HG03439 (cell line): Measurements from ENCODE around the gene MREG.

ENCODE experiments used
- ATAC-seq: cut with Tn5 transposase; IDR thresholded peaks from one replicate; pipeline ENCODE4 v1.9.1; 2021; ENCODE audit warnings: mild to moderate bottlenecking, moderate library complexity; ENCODE audit not compliant: unreplicated experiment

Gene MREG

DNA sequence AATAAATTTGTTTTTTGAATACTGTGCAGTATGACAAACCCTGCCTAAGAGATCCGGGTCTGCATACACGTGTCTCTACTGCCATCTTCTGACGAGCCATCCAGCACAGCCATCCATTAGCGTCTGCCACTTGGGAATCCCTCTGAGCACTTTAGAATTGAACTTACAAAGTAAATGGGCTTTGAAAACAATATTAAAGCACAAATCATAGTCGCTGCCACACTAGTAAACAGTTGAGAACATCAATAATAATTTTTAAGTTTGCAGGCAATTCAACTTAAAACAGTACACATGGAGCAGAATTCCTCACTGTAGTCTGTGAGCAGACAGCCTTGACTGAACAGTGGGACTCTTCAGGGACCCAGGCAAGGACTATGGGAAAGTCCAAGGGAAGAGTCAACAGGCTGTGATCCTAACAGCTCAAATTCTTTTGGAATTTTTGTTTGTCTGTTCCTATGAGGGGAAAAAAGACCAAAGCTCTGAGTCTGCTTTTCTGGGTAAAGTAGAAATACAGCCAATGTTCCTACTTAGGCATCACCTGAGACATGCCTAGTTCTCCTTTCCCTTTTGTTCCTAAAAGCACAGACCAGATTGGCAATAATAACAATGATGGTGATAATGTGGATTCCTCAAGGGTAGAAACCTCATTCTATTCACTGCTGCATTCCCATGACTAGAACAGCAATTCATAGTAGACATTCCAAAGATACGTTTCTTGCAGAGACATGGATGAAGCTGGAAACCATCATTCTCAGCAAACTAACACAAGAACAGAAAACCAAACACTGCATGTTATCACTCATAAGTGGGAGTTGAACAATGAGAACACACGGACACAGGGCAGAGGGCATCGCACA, 92.9 kb downstream of the MREG start:
- ATAC-seq, result peak; percentile 67

DNA sequence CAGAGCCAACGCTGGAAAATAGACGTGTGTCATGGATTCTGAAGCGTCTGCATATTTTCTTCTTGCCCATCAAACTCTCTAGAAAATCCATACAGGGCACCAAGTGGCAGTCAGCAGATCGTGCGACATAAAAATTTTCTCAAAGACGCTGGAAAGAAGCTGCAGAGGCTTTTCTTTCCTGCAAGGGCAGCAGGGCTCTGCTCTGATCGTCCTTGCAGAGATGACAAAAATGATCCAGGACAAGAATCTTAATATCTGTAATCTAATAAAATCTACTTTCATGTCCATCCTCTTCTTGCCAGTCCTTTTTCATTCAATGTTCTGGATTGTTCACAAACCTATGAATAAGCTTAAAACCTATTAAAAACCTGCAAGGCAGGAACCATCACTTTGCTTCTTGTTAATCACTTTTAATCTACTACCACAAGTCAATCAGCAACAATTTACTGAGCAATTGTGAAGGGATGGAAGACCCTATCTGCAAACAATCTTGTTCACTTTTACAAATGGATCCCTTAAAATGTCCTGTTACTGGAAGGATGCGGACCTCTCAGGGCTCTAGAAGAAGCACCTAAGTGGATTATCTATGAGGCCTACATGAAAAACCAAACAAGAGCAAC, 93.6 kb downstream of the MREG start:
- no peak for ATAC-seq

DNA sequence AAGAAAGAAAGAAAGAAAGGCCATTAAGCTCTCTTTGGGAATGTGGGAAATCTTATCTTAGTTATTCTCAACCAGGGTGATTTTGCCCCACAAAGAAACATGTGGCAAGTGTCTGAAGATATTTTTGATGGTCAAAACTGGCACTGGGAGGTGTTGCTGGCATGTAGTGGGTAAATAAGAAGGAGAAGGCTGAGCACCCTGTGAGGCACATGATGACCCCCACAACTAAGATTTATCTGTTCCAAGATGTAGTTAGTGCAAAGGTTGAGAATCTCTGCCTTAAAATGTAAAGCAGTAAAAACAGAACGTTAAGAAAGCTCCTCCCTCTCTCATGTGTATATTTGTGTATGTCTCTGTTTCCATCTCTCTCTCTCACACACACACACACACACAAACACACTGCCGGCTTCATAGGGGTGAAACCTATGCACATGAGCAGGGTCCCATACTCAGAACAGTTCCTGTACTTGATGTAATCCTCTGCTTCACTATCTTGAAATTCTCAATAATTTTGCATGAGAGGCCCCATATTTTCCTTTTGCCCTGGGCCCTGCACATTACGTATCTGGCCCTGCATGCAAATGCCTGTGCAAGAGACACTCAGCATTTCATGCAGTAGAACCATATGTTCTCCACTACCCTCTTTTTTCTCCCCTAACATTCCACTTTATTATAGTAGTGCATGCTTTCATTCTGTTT, 94.3 kb downstream of the MREG start:
- ATAC-seq, result no peak

DNA sequence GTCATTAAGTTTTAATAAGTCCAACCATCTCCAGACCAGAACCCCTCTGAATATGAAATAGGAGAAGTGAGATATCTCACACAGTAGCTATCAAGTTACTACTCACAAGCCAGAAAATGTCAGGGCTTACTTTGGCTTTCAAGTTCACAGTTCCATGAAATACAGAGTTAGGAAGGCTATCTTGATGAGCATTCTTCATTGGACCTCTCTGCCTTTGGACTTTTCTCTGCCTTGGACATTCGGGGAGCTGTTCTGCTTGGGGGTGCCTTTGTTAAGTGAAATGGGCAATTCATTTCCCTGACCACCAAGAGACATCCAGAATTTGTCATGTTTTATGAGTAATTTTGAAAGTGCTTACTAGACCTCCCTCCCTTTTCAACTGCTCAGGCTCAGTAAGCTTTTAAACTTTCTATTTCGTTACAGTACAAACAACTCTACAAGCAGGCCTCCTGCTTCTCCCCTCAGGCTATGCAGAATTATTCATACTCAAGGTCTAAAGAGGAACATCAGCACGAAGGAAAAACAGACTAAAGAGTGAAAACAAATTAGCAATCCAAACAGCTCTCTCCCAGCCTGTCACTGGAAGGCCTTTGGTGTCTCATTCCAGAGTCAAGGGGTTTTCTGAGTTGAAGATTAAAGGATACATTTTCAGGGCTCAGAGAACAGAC, 95.3 kb downstream of the MREG start:
- peak; percentile 79 for ATAC-seq

DNA sequence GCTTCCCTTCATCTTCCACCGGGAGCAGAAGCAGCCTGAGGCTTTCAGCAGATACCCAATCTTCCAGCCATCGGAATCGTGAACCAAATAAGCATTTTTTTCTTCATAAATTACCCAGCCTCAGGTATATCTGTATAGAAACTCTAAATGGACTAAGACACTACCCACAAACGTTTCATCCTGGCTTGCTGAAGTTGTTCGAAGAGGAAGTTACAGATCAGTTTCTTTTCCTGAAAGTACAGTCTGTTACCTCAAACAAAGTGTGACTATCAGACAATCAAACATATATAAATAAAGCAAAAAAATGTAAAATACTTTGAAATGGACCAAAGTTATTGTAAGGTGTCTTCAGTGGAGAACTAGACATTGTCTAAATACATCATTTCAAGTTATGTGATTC, 97.9 kb downstream of the MREG start:
- no peak for ATAC-seq

DNA sequence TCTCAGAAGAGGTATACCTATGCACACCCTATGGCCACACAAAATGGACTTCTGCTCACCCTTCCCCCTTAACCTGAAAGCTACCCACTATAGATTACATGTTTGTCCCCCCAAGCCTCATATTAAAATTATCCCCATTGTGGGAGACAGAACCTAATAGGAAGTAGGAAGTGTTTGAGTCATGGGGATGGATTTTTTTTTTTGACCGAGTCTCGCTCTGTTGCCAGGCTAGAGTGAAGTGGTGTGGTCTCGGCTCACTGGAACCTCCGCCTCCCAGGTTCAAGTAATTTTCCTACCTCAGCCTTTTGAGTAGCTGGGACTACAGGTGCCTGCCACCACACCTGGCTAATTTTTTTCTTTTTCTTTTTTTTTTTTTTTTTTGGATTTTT, 98.6 kb downstream of the MREG start:
- no peak for ATAC-seq

DNA sequence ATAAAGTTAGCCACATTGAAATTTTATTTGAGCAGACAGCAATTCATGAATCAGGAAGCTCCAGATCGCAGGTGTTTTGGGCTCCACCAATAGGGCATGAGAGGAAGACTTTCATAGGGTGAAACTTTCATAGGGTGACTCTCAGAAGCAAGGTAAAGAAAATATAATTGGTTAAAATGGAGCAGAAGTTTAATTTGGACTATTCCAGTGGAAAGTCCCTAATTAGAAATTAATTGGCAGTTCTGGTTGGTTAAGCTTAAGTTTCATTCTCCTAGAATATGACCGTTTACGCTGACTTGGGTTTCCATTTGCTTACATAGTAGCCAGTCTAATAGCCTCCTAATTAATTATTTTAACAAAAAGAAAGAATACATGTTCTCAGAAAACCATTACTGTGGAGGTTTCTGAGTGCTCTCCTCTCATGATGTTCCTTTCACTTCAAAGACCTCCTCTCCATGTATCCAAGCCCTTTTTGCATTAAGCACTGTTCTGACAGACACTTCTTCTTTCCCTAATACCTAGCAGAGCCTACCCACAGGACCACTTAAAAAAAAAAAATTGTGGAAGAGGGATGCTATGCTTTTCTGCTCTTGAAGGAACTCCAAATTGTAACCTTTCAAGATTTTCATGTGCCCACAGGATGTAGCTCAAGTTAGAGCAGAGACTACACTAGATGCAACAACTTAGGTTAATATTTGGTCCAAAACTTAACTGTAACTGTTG, 99.1 kb downstream of the MREG start:
- ATAC-seq, result no peak

DNA sequence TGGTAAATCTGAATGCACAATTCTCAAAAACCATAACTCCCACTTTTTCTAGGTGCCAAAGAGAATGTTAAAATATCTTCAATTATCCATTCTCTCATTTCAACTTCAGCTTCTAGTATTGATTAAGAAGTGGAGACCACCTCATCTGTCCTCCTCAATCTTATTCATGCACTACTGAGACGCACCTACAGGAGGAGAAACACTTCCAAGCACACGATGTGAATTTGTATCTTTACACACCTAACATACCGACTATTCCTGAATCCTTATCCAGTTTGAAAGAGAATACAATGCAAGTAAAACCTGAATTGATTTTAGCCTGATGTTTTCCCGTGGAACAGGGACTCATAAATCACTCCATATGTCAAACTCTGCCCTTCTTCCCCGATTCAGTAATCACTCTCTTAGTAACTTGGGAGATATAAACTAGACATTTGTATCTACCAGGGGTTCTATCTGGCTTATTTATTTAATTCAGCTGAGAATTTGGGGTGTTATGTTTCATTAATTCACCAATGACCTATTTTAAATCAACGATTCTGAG, 101.0 kb downstream of the MREG start:
- ATAC-seq, result no peak

DNA sequence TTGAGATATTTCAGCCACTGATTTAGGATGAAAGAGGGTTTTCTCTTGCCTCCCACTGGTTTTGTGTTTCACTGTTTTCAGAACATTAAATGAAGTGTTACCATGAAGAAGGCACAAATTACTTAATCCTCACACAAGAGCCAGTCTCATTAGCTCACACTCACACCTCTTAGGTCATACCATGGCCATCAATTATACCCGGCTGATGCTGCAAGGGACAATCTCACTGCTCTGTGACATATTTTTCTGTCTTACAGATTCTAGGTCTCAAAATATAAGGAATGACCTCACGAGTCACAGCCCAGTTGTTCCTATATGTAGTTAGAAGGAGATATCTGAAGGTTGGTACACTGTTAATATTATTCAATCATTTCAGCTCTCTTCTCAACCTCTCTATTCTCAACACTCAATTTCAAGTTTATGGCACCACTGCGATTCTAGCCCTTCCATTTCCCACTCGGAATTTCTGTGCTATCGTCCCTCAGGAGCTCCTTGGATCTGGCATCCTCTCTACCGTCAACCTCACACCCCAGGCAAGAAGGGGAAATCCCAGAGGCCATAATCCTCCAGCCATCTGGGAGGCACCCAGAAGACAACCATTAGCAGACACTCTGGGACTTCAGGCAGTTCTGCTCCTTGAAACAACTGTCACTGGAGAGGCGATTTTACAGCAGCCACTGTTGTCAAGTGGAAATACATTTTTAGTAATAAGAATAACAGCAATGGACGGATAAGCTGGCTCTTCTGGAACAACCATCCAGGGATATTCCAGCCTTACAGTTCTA, 101.9 kb downstream of the MREG start:
- no peak for ATAC-seq

DNA sequence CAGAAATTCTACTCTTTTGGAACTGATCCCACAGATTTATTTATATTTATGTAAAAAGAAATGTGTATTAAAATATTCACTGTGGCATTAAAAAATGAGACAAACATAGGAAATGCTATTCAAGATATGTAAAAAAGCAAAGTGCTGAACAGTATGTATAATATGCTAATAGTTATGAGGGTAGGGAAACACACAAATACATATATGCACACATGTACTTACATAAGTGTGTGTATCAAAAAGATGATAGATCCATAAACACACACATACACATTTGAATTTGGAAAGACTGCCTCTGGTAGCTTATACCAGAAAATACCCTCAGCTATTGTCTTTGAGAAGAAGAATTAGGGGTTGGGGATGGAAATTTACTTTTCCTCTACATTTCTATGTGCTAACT, 103.2 kb downstream of the MREG start:
- ATAC-seq, result no peak

DNA sequence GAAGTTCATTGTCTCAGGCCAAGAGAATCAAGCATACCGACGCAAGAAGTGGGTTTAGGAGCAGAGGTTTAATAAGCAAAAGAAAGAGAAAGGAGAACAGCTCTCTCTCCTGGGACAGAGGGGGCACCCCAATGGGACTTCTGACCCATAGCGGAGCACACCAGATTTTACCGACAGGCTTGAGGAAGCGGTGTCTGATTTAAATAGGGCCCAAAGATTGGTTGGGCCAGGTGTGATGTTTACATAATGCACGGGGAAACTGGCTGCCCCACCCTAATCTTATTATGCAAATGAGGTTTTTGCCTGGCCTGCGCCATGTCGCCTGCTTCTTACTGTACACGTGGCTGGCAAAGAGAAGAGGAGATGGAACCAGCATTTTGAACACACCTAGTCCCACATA, 106.2 kb downstream of the MREG start:
- ATAC-seq, result no peak

DNA sequence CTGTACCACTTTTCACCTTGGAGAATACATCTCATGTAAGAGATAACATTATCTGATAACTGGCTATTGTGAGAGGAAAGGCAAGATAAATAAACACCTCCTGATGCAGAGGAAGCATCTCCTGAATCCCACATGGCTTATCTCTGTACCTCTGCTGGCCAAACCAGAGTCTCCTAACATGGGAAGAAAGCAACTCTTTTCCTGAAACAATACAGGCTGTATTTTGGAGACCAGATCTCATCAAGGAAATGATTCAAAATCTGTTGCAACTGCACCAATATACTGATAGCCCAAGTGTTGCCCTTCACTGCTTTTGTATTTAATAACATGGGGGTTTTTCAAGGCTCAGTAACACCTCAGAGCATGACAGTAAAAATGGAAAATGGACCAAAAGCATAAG, 106.9 kb downstream of the MREG start:
- ATAC-seq, result no peak

DNA sequence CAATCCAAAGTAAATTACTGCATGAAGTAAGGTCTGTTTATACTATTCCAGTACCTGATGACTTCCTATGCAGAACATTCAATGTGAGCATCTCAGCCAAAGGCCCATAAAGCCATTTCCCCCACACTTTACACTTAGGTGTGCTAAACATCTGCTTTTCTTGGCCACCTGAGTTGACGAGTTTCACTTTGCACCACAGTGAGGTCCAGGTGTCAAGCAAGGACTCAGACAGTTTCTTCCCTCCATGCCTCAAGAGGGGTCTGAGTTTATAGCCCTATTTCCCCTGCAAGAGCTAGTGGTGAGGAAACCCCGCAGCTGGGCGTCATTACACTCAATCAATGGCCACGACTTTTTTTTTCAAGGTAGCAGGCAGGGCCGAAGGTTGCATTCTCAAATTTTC, 107.7 kb downstream of the MREG start:
- ATAC-seq, result no peak

DNA sequence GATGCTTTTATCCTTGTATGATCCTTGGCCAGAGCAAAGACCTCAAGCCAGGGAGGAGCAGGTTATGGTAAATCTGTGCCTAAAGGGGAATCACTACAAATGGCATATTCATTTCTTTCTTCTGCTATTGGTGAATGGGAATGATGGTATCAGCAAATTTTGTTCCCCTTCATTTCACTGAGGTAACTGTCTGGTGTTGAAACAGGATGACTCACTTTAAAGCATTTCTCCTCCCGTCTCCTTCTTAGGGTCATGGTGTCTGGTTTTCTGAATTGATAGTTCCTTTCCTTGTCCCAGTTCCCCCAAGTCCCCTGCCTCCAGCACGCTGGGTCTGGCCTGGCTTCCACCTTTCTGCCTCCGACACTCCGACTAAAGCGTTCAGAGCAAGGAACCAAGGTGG, 109.2 kb downstream of the MREG start:
- ATAC-seq, result no peak

DNA sequence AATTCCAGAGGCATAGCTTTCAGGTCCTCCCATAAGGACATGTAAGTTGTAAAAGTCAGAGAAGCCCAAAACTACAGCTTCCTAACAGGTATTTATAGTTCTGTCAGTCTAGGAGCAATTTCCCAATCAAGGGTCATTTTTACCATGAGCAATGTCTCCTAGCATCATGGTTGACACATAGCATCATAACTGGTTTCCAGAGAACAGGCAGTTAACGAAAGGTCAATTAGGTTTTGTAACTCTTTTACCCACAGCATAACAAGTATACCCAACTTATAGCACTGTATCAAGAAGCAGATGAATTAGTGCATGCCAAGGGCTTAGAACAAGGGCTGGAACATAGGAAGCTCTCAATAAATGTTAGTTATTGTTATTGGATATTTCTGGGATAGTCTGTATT, 110.1 kb downstream of the MREG start:
- ATAC-seq, result no peak

DNA sequence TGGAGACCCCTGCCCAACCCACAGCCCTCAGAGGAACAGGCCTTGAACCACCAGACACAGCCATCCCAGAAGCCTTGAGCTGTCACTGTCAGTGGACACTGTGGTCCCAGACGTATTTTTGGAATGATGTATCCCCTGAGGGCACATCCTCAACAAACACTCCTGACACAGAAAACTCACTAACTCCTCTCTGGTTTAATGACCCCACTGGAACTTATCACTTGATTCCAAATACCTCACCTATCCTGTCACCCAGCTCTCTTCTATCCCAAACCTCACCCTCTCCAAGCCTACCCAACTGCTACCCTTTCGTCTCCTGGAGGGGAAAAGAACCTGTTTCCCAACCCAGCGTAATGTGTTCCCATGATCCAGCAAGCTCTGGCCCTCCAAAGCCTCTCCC, 111.6 kb downstream of the MREG start:
- no peak for ATAC-seq

DNA sequence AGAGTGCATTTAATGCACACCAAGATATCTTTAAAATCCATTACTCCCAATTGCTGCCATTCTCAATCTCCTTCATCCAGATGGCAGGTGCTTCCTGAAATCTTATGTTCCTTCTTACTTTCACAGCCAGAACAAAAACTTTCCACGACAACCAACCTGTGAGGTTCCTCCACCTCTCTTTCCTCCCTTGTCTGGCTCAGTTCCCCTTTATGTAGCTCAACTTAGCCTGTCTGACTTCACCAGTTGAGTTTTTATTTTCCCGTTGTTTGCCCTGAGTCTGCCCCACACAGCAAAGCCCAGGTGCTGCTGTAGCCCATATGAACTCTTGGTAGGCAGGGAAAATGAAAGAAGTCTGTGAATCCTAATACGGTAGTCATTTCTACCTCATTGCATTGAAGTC, 112.5 kb downstream of the MREG start:
- ATAC-seq, result peak; percentile 64

DNA sequence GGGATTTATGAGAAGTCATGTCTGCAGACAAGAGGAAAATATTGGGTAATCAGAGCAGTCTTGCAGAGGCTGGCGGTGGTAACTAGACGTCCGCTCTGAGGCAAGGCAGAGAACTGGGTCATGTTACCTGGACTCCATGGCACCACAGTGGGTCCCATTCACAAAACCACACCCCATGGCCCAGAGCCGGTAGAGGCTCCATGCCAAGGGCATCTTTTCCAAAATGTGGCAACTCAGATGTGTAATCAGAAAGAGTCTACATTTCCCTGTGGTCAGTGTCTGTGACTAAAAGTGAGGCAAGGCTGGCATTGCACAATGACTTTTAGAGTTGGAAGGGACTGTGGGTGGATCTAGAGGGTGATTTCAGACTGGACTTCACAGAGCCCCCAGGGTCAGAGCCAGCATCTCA, 113.1 kb downstream of the MREG start:
- no peak for ATAC-seq

DNA sequence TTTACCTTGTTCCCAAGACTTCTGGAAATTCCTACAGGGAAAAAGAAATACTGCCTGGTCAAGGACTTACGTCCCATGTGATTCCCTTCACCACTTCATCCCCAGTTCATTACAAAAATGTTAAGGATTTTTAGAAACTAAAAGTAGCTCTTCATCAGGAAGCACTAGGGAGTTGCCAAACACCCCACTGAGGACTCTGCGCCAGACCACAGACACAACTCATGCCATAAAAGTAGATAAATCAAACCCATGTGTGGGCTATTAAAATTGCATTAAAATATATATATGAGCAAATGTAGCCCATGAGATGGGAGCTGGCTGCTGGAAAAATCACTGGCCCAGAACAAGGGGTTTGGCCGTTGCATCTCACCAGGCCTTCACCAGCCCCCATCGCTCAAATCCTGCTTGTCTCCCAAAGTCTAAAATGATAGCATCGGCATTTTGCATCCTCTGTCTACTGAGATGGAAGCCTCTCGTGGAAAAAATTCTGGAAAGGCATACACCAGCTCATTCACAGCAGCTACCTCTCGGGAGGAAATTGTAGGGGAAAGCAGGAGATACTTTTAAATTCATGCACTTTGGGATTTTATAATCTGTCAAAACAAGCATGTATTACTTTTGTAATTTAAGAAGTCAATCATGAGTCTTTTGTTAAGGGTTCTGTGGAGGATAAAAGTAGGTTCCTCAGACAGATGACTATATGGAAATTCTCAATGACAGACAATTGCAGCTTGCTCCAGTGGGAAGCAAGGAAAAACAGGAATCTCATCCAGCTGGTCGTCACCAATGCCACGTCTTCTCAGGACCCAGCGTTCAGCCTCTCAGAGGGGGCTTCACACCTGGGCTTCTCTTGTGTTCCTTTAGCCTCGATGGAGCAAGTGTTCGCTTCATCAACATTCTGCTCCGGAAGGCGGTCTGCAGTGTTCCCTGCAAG, 113.9 kb downstream of the MREG start:
- no peak for ATAC-seq
